Activated CD8-positive, alpha-beta memory T cell treated with anti-CD3 and anti-CD28 coated beads for 48 hours (primary cell): ENCODE measurements around the gene FBXO28.

Source experiments
- DNase-seq, 3 experiments: peaks; one replicate each; pipeline ENCODE4 v3.0.0-alpha.2; 2020; ENCODE audit warnings: low read depth in 2 of 3, low spot score in 2 of 3

FBXO28 gene

GRCh38 chr1:224149709-224150108 lies 35.8 kb downstream of the FBXO28 start:
- DNase-seq, result no peak

GRCh38 chr1:224151117-224151516 lies 37.2 kb downstream of the FBXO28 start:
- DNase-seq, result no peak

- DNase-seq, result no peak
These were observed 43.4 kb downstream of the FBXO28 start for GRCh38 chr1:224157316-224157715.

- DNase-seq, result no peak
These were observed 45.6 kb downstream of the FBXO28 start for GRCh38 chr1:224159541-224159940.

GRCh38 chr1:224160171-224160682 lies 46.3 kb downstream of the FBXO28 start:
- DNase-seq, result no peak

- DNase-seq, result no peak
These were observed 48.9 kb downstream of the FBXO28 start for GRCh38 chr1:224162768-224163167.

- DNase-seq, result no peak
These were observed 49.4 kb downstream of the FBXO28 start for GRCh38 chr1:224163311-224163710.

GRCh38 chr1:224168859-224169380 lies 55.0 kb downstream of the FBXO28 start:
- DNase-seq, result no peak

GRCh38 chr1:224169718-224170270 lies 55.9 kb downstream of the FBXO28 start:
- no peak for DNase-seq

GRCh38 chr1:224170343-224170742 lies 56.4 kb downstream of the FBXO28 start:
- no peak for DNase-seq

GRCh38 chr1:224170748-224171478 lies 57.0 kb downstream of the FBXO28 start:
- DNase-seq, result no peak

GRCh38 chr1:224172229-224172628 lies 58.3 kb downstream of the FBXO28 start:
- DNase-seq, result no peak

GRCh38 chr1:224173523-224173922 lies 59.6 kb downstream of the FBXO28 start:
- DNase-seq, result no peak

- no peak for DNase-seq
These were observed 61.7 kb downstream of the FBXO28 start for GRCh38 chr1:224175617-224176016.

GRCh38 chr1:224177356-224177999 lies 63.6 kb downstream of the FBXO28 start:
- DNase-seq, result no peak

- DNase-seq, result no peak
These were observed 65.0 kb downstream of the FBXO28 start for GRCh38 chr1:224178894-224179293.

GRCh38 chr1:224180783-224181452 lies 67.0 kb downstream of the FBXO28 start:
- no peak for DNase-seq

- no peak for DNase-seq
These were observed 67.5 kb downstream of the FBXO28 start for GRCh38 chr1:224181453-224181810.

- no peak for DNase-seq
These were observed 68.3 kb downstream of the FBXO28 start for GRCh38 chr1:224182057-224182865.

- DNase-seq, result peak; percentile 61 to 77 (median 74)
These were observed 69.1 kb downstream of the FBXO28 start, which contains the start of gene DEGS1 for GRCh38 chr1:224182866-224183590. DEGS1 (plus strand) TSS chr1:224183240; CDS start chr1:224183337, 97 bp downstream.
